NCI-H1092 (cell line): ENCODE data around the gene MAVS.
A peak's percentile ranks its signal among the peaks of the same experiment; 100 is the strongest.

ENCODE experiments used
- DNase-seq: peaks from one replicate; lab custom pipeline; 2025; lab: John Stamatoyannopoulos, UW

The MAVS gene

DNA sequence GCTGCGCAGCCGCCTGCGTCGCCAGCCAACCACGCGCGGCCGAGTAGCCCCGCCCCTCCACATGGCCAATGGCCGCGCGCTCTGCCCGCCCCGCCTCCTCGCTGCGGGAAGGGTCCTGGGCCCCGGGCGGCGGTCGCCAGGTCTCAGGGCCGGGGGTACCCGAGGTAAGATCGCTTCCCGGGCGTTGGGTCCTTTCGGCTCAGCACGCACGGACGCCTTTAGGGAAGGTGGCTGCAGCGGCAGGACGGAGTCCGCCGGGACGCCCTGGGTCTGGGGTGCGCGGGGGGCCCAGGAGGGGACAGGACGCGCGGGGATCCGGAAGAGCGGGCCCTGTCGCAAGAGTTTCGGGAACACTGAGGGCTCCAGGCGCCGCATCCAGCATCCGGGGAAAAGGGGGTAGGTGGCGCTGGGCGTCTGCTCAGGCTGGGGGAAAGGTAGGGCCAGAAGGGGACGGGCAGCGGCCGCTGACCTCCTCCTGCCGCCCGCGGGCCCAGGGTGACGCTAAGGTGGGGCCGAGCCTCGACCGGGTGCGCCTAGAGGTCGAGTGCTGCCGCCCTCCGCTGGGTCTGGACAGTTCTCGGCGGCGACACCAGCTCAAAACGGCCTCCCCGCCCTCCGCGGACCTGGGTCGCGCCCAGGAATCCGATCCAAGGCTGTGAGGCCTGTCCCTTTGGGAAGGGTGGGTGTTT, at the start of gene MAVS:
TSS of gene MAVS (plus strand) at position 95 of the 689 bp plus-strand sequence. CDS start 7,791 bp downstream, outside the sequence.
- DNase-seq = peak; percentile 83

- DNase-seq = no peak
Observed at GRCh38 chr20:3797226-3797545, 49.4 kb upstream of the MAVS start.

GRCh38 chr20:3797592-3798372, 48.9 kb upstream of the MAVS start:
- DNase-seq = no peak

DNA sequence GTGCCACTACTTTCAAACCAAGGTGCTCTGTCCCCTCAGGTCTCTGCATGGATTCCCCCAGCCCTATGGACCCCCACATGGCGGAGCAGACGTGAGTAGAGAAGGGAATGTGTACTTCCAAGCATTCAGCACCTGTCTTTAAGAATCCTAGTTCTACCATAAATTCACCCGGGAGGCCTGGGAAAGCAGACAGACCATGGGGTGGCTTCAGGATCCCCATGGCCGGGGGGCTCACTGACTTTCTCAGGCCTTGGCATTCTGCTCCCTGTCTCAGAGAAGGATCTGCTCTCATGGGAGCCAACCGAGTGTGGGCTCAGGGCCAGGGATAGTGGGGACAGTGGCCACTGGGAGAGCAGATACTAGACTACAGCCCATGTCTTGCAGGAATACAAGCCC, 48.3 kb upstream of the MAVS start:
- no peak for DNase-seq

DNA sequence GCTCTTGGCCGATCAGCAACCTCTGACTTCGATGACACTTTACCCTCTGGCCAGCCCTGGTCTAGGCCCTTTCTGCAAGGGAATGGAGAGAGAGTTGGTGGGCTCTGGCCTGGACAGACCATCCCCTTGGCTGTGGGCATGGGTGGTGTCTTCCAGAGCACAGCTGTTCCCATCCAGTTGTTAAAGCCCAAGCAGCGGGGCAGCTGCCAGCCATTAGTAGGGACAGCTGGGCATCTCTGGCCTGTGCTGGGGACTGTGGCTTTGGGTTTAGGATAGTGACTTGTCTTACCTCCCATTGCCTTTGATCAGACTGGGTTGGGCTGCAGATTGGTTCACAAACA, 47.8 kb upstream of the MAVS start:
- DNase-seq = no peak

DNA sequence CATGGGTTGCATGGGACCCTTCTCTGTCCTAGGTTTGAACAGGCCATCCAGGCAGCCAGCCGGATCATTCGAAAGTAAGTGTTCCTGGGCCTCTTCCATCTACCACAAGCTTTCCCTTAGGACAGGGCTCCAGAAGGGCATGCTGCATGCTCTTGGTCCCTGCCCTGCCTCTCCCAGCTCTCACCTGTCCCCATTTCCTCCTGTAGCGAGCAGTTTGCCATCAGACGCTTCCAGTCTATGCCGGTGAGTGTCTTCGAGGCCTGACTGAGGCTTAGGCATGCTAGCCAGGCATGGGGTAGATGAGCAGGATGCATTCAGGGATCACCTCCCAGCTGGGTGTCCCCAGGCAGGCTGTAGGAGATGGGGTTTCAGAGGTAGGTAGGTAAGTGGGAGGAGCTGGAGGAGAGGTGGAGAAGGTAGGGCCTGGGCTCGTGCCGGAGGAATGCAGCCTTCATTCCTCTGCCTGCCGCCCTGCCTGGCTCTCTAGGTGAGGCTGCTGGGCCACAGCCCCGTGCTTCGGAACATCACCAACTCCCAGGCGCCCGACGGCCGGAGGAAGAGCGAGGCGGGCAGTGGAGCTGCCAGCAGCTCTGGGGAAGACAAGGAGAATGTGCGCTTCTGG, 46.3 kb upstream of the MAVS start:
- DNase-seq = no peak

GRCh38 chr20:3800878-3801260, 45.8 kb upstream of the MAVS start:
- no peak for DNase-seq

GRCh38 chr20:3801299-3801698, 45.3 kb upstream of the MAVS start:
- no peak for DNase-seq

DNA sequence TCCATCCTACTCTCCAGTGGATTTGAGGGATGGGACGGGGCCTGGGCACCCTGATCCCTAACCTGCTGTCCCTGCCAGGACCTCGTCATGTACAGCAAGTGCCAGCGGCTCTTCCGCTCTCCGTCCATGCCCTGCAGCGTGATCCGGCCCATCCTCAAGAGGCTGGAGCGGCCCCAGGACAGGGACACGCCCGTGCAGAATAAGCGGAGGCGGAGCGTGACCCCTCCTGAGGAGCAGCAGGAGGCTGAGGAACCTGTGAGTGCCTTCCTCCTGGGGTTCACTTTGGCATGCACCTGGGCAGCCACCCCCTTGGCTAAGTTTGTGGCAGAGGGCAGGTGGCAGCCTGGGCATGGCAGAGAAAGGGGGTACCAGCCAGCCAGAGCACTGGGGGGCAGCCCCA, 44.8 kb upstream of the MAVS start:
- no peak for DNase-seq

DNA sequence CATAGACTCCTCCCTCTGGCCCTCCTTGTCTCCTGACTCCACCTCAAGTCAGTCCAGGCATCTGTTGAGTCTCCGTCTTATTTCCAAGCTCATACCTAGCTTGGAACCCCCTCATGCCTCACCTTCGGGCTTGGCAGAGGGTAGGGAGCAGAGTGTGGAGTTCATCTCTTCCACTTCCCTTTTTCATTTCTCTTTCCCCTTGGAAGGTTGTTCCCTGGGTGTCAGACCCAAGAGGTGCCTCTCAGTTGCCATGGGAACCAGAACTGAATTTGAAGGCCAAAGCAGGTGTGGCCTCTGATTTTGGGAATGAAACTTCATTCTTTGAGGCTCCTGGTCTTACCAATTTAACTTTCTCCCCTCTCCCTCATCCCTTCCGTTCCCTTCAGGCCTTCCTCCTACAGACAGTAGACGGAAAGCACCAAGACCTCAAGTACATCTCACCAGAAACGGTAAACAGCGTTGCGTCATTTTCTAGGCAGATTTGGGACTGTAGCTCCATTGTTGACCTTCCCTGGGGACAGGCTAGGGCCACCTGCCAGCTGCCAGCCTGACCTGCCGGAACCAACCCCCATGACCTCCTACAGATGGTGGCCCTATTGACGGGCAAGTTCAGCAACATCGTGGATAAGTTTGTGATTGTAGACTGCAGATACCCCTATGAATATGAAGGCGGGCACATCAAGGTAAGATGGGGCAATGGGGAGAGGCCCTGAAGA, 44.0 kb upstream of the MAVS start:
- no peak for DNase-seq

DNA sequence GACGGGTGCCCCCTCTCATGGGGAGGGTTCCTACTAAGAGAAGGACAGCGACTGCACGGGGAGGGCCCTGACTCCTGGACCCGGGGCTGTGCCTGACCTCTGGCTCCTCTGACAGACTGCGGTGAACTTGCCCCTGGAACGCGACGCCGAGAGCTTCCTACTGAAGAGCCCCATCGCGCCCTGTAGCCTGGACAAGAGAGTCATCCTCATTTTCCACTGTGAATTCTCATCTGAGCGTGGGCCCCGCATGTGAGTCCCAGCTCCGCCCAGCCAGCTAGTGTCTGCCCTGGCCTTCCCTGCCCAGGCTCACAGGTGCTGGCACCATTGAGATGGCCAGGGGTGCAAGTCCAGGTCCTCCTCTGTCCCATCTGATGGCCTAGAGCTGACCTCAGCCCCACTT, 43.3 kb upstream of the MAVS start:
- DNase-seq = no peak

- DNase-seq = no peak
Observed at GRCh38 chr20:3803854-3804253, 42.8 kb upstream of the MAVS start.

GRCh38 chr20:3804254-3804751, 42.3 kb upstream of the MAVS start:
- DNase-seq = no peak

GRCh38 chr20:3804781-3805180, 41.9 kb upstream of the MAVS start:
- DNase-seq = no peak

DNA sequence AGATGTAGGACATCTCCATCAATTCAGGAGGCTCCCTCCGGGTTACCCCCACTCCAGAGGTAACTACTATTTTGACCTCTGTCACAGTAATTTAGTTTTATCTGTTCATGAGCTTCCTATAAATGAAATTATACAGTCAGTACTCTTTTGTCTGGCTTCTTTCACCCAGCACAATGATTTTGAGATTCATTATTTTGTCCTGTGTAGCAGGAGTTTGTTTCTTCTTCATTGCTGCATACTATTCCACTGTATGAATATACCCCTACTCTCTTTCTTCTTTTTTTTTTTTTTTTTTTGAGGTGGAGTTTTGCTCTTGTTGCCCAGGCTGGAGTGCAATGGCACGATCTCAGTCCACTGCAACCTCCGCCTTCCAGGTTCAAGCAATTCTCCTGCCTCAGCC, 38.1 kb upstream of the MAVS start:
- DNase-seq = no peak

GRCh38 chr20:3811467-3812258, 35.0 kb upstream of the MAVS start:
- peak; percentile 94 for DNase-seq

- DNase-seq = no peak
Observed at GRCh38 chr20:3812259-3812681, 34.4 kb upstream of the MAVS start.

GRCh38 chr20:3812975-3813847, 33.4 kb upstream of the MAVS start:
- DNase-seq = no peak

DNA sequence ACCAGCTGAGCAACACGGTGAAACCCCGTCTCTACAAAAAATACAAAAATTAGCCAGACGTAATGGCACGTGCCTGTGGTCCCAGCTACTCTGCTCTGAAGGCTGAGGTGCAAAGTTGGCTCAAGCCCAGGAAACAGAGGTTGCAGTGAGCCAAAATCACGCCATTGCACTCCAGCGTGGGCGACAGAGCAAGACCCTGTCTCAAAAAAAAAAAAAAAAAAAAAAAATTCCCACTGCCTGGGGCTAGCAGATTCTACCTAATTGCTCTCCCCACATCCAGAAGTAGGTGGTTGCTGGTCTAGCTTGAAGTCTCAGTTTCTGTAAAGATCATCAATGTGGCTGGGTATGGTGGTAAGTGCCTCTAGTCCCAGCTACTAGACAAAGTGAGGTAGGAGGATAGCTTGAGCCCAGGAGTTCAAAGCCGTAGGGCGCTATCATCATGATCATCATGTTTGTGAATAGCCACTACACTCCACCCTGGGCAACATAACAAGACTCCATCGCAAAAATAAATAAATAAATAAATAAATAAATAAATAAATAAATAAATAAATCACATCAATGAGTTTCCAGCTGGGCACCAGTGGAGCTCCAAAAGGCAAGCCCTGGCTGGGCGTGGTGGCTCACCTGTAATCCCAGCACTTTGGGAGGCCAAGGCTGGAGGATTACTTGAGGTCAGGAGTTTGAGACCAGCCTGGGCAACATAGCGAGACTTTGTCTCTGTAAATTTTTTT, 32.6 kb upstream of the MAVS start:
- DNase-seq = no peak

DNA sequence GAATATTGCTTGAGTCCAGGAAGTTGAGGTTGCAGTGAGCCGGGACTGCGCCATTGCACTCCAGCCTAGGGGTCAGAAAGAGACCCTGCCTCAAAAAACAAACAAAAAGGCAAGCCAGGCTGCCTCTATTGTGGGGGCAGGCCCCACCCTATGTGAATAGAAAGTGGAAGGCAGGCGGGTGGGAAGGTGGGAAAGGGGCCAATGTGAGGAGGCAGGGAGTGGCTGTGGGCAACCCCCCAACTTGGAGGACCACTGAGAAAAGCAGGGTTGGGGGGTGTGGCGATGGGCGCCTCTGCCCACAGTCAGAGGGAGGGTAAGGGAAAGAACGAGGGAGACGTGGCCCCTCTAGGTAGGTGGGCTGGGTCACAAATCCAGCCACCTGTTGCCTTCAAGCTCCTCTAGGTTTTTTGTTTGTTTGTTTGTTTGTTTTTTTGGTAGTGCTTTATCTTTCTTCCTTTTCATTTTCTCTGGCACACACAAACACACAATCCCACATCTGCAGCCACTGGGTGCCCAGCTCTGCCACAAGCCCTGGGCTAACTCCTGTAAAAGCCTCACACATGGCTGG, 31.6 kb upstream of the MAVS start:
- no peak for DNase-seq
